GM18519 (cell line): ENCODE results near the gene KRTAP12-4.
"Not testable (repeated sequence)": the region's sequence is repeated elsewhere in the genome, so short reads cannot be mapped to it uniquely, and the experiment has no call there.

ENCODE experiments used
- ATAC-seq: cut with Tn5 transposase; IDR thresholded peaks from one replicate; pipeline ENCODE4 v1.9.1; 2021; ENCODE audit warnings: mild to moderate bottlenecking, moderate library complexity; ENCODE audit not compliant: unreplicated experiment, low FRiP score

The KRTAP12-4 gene

GRCh38 chr21:44657635-44658540 lies 3.4 kb upstream of the KRTAP12-4 start, which contains the start of gene KRTAP12-3:
TSS of gene KRTAP12-3 (plus strand) at chr21:44657932. CDS start at chr21:44657980, 48 bp downstream.
- ATAC-seq = no peak

GRCh38 chr21:44656868-44657267 lies 2.4 kb upstream of the KRTAP12-4 start:
- ATAC-seq = no peak

GRCh38 chr21:44653656-44654575 lies 543 bp downstream of the KRTAP12-4 start:
- ATAC-seq = no peak

GRCh38 chr21:44653123-44653522 lies 1.3 kb downstream of the KRTAP12-4 start:
- ATAC-seq = no peak

GRCh38 chr21:44650973-44651675 lies 3.3 kb downstream of the KRTAP12-4 start:
- no peak for ATAC-seq

- ATAC-seq = no peak
These were observed 4.0 kb downstream of the KRTAP12-4 start for GRCh38 chr21:44650265-44650972.

GRCh38 chr21:44649521-44650100 lies 4.8 kb downstream of the KRTAP12-4 start:
- ATAC-seq = no peak

GRCh38 chr21:44648557-44649311 lies 5.7 kb downstream of the KRTAP12-4 start:
- ATAC-seq = no peak

- ATAC-seq = no peak
These were observed 7.3 kb downstream of the KRTAP12-4 start for GRCh38 chr21:44647222-44647552.

GRCh38 chr21:44646366-44647221 lies 7.9 kb downstream of the KRTAP12-4 start, which contains the start of gene KRTAP10-11:
TSS of gene KRTAP10-11 (plus strand) at chr21:44646414. CDS start at chr21:44646459, 45 bp downstream.
- ATAC-seq = not testable (repeated sequence)

- no peak for ATAC-seq
These were observed 9.6 kb downstream of the KRTAP12-4 start for GRCh38 chr21:44644878-44645277.

- no peak for ATAC-seq
These were observed 10.6 kb downstream of the KRTAP12-4 start for GRCh38 chr21:44643741-44644310.

GRCh38 chr21:44640761-44641160 lies 13.7 kb downstream of the KRTAP12-4 start:
- no peak for ATAC-seq

- ATAC-seq = no peak
These were observed 15.2 kb downstream of the KRTAP12-4 start for GRCh38 chr21:44639331-44639655.

GRCh38 chr21:44638506-44639330 lies 15.7 kb downstream of the KRTAP12-4 start:
- ATAC-seq = not testable (repeated sequence)

- not testable (repeated sequence) for ATAC-seq
These were observed 16.6 kb downstream of the KRTAP12-4 start for GRCh38 chr21:44637851-44638348.
